ENCODE data around the gene RASGRP4.
A peak's percentile ranks its signal among the peaks of the same experiment; 100 is the strongest.
"Not testable (repeated sequence)": the region's sequence is repeated elsewhere in the genome, so short reads cannot be mapped to it uniquely, and the experiment has no call there.

Gene RASGRP4

DNA sequence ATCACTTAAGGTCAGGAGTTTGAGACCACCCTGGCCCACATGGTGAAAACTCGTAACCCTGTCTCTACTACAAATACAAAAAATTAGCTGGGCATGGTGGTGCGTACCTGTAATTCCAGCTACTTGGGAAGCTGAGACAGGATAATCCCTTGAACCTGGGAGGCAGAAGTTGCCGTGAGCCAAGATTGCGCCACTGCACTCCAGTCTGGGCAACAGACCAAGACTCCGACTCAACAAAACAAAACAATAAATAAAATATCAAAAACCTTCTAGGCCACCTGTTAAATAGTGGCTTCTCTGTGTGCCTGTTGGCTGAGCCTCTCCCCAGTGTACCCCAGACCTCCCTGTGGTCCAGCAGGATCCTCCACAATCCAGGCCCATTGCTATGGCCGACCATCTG lies 54.9 kb downstream of the RASGRP4 start:
- no peak for DNase-seq (ENCODE audit: low read depth in 2 of 2)

DNA sequence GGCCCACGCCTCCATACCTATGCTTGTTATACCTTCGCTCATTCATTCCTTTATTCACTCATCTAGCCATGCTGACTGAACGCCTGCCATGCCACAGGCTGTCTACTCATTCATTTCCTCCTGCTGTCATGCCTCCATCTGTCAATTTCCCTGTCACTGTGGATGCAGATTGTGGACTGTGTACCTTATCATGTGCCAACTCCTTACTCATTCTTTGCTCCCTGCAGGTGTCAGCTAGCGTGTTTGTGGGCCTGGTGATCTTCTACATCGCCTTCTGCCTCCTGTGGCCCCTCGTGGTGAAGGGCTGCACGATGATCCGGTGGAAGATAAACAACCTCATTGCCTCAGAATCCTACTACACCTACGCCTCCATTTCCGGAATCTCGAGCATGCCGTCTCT lies 55.7 kb downstream of the RASGRP4 start:
- DNase-seq (ENCODE audit: low read depth in 2 of 2): no peak

- no peak for DNase-seq (ENCODE audit: low read depth in 2 of 2)
Observed at GRCh38 chr19:38369584-38369983, 56.4 kb downstream of the RASGRP4 start.

DNA sequence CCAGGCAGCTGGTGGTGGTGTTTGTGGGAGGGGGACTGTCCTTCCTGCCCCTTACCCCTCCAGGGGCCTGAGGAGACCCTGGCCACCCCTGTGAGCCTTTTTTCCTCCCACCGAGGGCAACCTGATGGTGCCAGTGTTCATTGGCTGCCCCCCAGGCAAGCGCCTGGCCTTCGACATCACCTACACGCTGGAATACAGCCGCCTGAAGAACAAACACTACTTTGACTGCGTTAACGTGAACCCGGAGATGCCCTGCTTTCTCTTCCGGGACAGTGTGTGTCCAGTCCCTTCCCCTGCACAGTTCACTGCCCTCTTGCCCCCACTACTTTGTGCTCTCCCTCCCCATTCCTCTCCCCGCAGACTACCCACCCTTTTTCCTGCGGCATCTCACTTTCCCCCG lies 59.0 kb downstream of the RASGRP4 start:
- no peak for DNase-seq (ENCODE audit: low read depth in 2 of 2)

- not testable (repeated sequence) for DNase-seq (ENCODE audit: low read depth in 2 of 2)
Observed at GRCh38 chr19:38362946-38363688, 62.9 kb downstream of the RASGRP4 start.

GRCh38 chr19:38362076-38362945 lies 63.7 kb downstream of the RASGRP4 start:
- DNase-seq (ENCODE audit: low read depth in 2 of 2): peak; percentile 52 to 68

DNA sequence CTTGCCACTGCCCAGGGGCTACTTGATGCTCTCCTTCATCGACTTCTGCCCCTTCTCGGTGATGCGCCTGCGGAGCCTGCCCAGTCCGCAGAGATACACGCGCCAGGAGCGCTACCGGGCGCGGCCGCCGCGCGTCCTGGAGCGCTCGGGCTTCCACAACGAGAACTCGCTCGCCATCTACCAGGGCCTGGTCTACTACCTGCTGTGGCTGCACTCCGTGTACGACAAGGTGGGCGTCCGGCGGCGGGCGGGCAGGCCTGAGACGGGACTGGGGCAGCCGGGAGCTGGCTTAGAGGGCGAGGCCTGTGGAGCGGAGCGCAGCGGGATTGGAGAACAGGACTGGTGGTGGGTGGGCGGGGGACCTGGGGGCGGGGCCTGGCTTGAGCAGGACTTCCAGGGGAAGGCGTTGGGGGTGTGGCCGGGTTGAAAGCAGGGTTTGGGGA lies 64.4 kb downstream of the RASGRP4 start:
- peak; percentile 37 to 60 for DNase-seq (ENCODE audit: low read depth in 2 of 2)

- DNase-seq (ENCODE audit: low read depth in 2 of 2): no peak
Observed at GRCh38 chr19:38360839-38361631, 65.0 kb downstream of the RASGRP4 start.

- no peak for DNase-seq (ENCODE audit: low read depth in 2 of 2)
Observed at GRCh38 chr19:38360351-38360750, 65.7 kb downstream of the RASGRP4 start.

- no peak for DNase-seq (ENCODE audit: low read depth in 2 of 2)
Observed at GRCh38 chr19:38359242-38360021, 66.6 kb downstream of the RASGRP4 start.

Data from stimulated activated CD4-positive, alpha-beta T cell treated with anti-CD3 and anti-CD28 coated beads, Interleukin-1b, Interleukin-23, amount 100 ng/mL, for 4 hours (primary cell).